SK-N-SH treated with all-trans-retinoic acid at 6 μM for 48 hours (cell line): ENCODE measurements around the gene SELENOM.

Experiments
- ATAC-seq: fragments of 200-7000 bp; cut with Tn5 transposase; 3 replicates; pipeline ENCODE4 v1.9.1; 2020; ENCODE audit warnings: mild to moderate bottlenecking, moderate library complexity
- ARNTL ChIP-seq: fragments of 450-650 bp; formaldehyde crosslinking; IDR thresholded peaks from 2 replicates; pipeline ENCODE4 v1.5.0; 2020; ENCODE audit warnings: low read depth, mild to moderate bottlenecking, moderate library complexity, borderline replicate concordance
- BACH2 ChIP-seq: fragments of 250-450 bp; sonication (Bioruptor Pico); IDR thresholded peaks from 2 replicates; pipeline ENCODE4 v1.9.0; 2021; ENCODE audit warnings: mild to moderate bottlenecking, borderline replicate concordance
- CREB5 ChIP-seq: fragments of 250-450 bp; sonication (Bioruptor Pico); IDR thresholded peaks from 2 replicates; pipeline ENCODE4 v1.5.1; 2020; ENCODE audit warnings: low read depth, mild to moderate bottlenecking, moderate library complexity
- CSDC2 ChIP-seq: fragments of 250-450 bp; sonication (Bioruptor Pico); IDR thresholded peaks from 2 replicates; pipeline ENCODE4 v1.5.0; 2020; ENCODE audit warnings: mild to moderate bottlenecking, moderate library complexity
- CSRNP3 ChIP-seq: fragments of 250-450 bp; sonication (Bioruptor Pico); IDR thresholded peaks from 2 replicates; pipeline ENCODE4 v1.5.1; 2021; ENCODE audit warnings: mild to moderate bottlenecking, moderate library complexity
- ESRRG ChIP-seq: fragments of 250-450 bp; sonication (Bioruptor Pico); IDR thresholded peaks from 2 replicates; pipeline ENCODE4 v1.6.1; 2021; ENCODE audit warnings: mild to moderate bottlenecking
- GLIS3 ChIP-seq: fragments of 250-450 bp; sonication (Bioruptor Pico); IDR thresholded peaks from 2 replicates; pipeline ENCODE4 v1.5.0; 2020; ENCODE audit warnings: mild to moderate bottlenecking, moderate library complexity
- ISL1 ChIP-seq: fragments of 250-450 bp; sonication (Bioruptor Pico); IDR thresholded peaks from 2 replicates; pipeline ENCODE4 v2.1.2; 2022; ENCODE audit warnings: mild to moderate bottlenecking, moderate library complexity
- OSR1 ChIP-seq: fragments of 250-450 bp; sonication (Bioruptor Pico); IDR thresholded peaks from 2 replicates; pipeline ENCODE4 v1.8.0; 2022; ENCODE audit warnings: moderate library complexity, mild to moderate bottlenecking, inconsistent platforms
- PATZ1 ChIP-seq: fragments of 250-450 bp; sonication (Bioruptor Pico); IDR thresholded peaks from 2 replicates; pipeline ENCODE4 v1.8.0; 2020; ENCODE audit warnings: mild to moderate bottlenecking, moderate library complexity, borderline replicate concordance
- POU6F1 ChIP-seq: fragments of 250-450 bp; sonication (Bioruptor Pico); IDR thresholded peaks from 2 replicates; pipeline ENCODE4 v1.8.0; 2021; ENCODE audit warnings: low read depth, mild to moderate bottlenecking, moderate library complexity, borderline replicate concordance
- PPARA ChIP-seq: fragments of 250-450 bp; sonication (Bioruptor Pico); IDR thresholded peaks from 2 replicates; pipeline ENCODE4 v1.5.0; 2020; ENCODE audit warnings: mild to moderate bottlenecking, borderline replicate concordance
- RARB ChIP-seq: fragments of 250-450 bp; sonication (Bioruptor Pico); IDR thresholded peaks from 2 replicates; pipeline ENCODE4 v1.8.0; 2021; ENCODE audit warnings: mild to moderate bottlenecking, moderate library complexity
- SNAI2 ChIP-seq: fragments of 250-450 bp; sonication (Bioruptor Pico); IDR thresholded peaks from 2 replicates; pipeline ENCODE4 v1.5.0; 2020; ENCODE audit warnings: mild to moderate bottlenecking, moderate library complexity
- TCF4 ChIP-seq: fragments of 250-450 bp; sonication (Bioruptor Pico); IDR thresholded peaks from 2 replicates; pipeline ENCODE4 v1.8.0; 2021; ENCODE audit warnings: mild to moderate bottlenecking, moderate library complexity, borderline replicate concordance
- TOX ChIP-seq: fragments of 250-450 bp; sonication (Bioruptor Pico); IDR thresholded peaks from 2 replicates; pipeline ENCODE4 v1.8.0; 2021; ENCODE audit warnings: mild to moderate bottlenecking, moderate library complexity, borderline replicate concordance
- TSHZ2 ChIP-seq: fragments of 250-450 bp; sonication (Bioruptor Pico); IDR thresholded peaks from 2 replicates; pipeline ENCODE4 v1.5.0; 2020; ENCODE audit warnings: mild to moderate bottlenecking, moderate library complexity
- ZC3H10 ChIP-seq: fragments of 250-450 bp; sonication (Bioruptor Pico); IDR thresholded peaks from 2 replicates; pipeline ENCODE4 v1.5.1; 2021; ENCODE audit warnings: mild to moderate bottlenecking, moderate library complexity
- ZFP3 ChIP-seq: fragments of 250-450 bp; sonication (Bioruptor Pico); IDR thresholded peaks from 2 replicates; pipeline ENCODE4 v1.5.0; 2020; ENCODE audit warnings: mild to moderate bottlenecking, moderate library complexity
- ZNF565 ChIP-seq: fragments of 450-650 bp; formaldehyde crosslinking; conservative IDR thresholded peaks from 2 replicates; pipeline ENCODE4 v1.5.0; 2020; ENCODE audit warnings: low read depth, mild to moderate bottlenecking, moderate library complexity
- ZNF8 ChIP-seq: fragments of 450-650 bp; formaldehyde crosslinking; IDR thresholded peaks from 2 replicates; pipeline ENCODE4 v1.5.0; 2020; ENCODE audit warnings: mild to moderate bottlenecking, moderate library complexity

SELENOM gene

GRCh38 chr22:31141551-31141950, 34.2 kb upstream of the SELENOM start:
- TF ChIP-seq ISL1 (CRISPR knock-in tag) (no peak), TSHZ2 (CRISPR knock-in tag) (no peak), ZFP3 (no peak), ESRRG (no peak), CREB5 (no peak), CSDC2 (no peak), ARNTL (no peak), PPARA (CRISPR knock-in tag) (no peak), BACH2 (no peak), ZNF8 (CRISPR knock-in tag) (no peak), TOX (CRISPR knock-in tag) (no peak)
- no peak for ATAC-seq

GRCh38 chr22:31140746-31141145, 33.4 kb upstream of the SELENOM start:
- no peak for ATAC-seq
- TF ChIP-seq ZNF8 (CRISPR knock-in tag) (no peak), ESRRG (no peak), PATZ1 (no peak), ZFP3 (no peak), SNAI2 (CRISPR knock-in tag) (no peak), ISL1 (CRISPR knock-in tag) (no peak), PPARA (CRISPR knock-in tag) (no peak)

GRCh38 chr22:31139866-31140716, 32.7 kb upstream of the SELENOM start, which contains the start of gene PLA2G3:
TSS of gene PLA2G3 (minus strand) at chr22:31140508. CDS start at chr22:31140354, 154 bp downstream.
- no peak for ATAC-seq
- TF ChIP-seq CSDC2 (no peak), CREB5 (no peak), OSR1 (CRISPR knock-in tag) (no peak), POU6F1 (CRISPR knock-in tag) (no peak), ESRRG (no peak), SNAI2 (CRISPR knock-in tag) (no peak), ZC3H10 (CRISPR knock-in tag) (no peak), TCF4 (CRISPR knock-in tag) (no peak), CSRNP3 (CRISPR knock-in tag) (no peak), RARB (CRISPR knock-in tag) (no peak), ISL1 (CRISPR knock-in tag) (no peak), GLIS3 (CRISPR knock-in tag) (no peak), PPARA (CRISPR knock-in tag) (no peak), ZNF565 (CRISPR knock-in tag) (no peak), PATZ1 (no peak), TOX (CRISPR knock-in tag) (no peak), ARNTL (no peak)
